Posterior cingulate gyrus (tissue), 11 donors: Measurements from ENCODE around the gene ADGRD2.
A peak's percentile ranks its signal among the peaks of the same experiment; 100 is the strongest.

Experiments used
- DNase-seq, 10 donors: peaks; one replicate each; pipeline versions ENCODE4 v3.0.0 to v3.0.0-alpha.2; 2020 to 2021; ENCODE audit warnings: mixed read lengths in 3 of 10
- intact Hi-C: fragments of 100-400 bp; cut with DNase I; formaldehyde crosslinking; loops from one replicate; pipeline ENCODE4 v1.15.1; 2023

ADGRD2 gene

GRCh38 chr9:124522121-124523098, 72.2 kb downstream of the ADGRD2 start:
- peak in 1 of 10 donors; percentile 20 for DNase-seq
- intact Hi-C loops: no loop called here

GRCh38 chr9:124526174-124526573, 75.9 kb downstream of the ADGRD2 start:
- intact Hi-C loops: no loop called here
- peak in 1 of 10 donors; percentile 31 for DNase-seq

- intact Hi-C loops: no loop called here
- DNase-seq: peak in 1 of 10 donors; percentile 13
Observed at GRCh38 chr9:124527781-124528180, 77.5 kb downstream of the ADGRD2 start.
